NCI-H748 treated with DMSO at 0.1 percent for 48 hours (cell line): ENCODE measurements around the gene HDAC4.

Source experiments
- DNase-seq: peaks from one replicate; lab custom pipeline; 2025; lab: John Stamatoyannopoulos, UW

HDAC4 gene

DNA sequence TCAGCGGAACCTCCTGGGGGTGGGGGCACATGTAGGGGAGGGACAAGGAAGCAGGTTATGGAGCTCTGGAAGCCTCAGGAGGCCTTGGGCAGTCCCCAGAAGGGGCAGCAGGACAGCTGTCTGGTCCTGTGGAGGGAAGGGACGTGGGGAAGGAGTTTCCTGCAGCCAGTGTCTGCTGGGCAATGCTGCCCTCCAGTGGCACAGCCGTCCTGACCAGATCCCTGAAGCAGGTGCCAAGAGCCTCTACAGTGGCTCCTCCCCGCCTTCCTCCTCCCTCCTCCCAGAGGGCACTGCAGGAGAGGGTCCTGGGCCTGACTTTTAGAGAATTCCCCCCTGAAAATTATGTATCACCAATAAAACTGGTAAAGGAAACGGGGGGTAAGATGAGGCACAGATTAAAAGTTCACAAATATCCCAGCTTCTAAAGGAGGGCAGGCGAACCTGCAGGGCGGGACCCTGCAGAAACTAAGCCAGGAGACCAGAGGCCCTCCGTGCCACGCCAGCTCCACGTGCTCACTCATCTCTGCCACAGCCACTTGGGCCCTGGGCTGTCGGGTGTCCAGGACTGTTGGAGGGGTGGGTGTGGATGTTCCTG lies 294.4 kb downstream of the HDAC4 start:
- DNase-seq = peak; percentile 10

GRCh38 chr2:239105234-239105633 lies 295.6 kb downstream of the HDAC4 start:
- no peak for DNase-seq

GRCh38 chr2:239104800-239105199 lies 296.0 kb downstream of the HDAC4 start:
- no peak for DNase-seq

GRCh38 chr2:239103125-239104098 lies 297.4 kb downstream of the HDAC4 start:
- DNase-seq = no peak

- no peak for DNase-seq
Observed at GRCh38 chr2:239102266-239102665, 298.6 kb downstream of the HDAC4 start.

GRCh38 chr2:239101807-239102206 lies 299.0 kb downstream of the HDAC4 start:
- no peak for DNase-seq

DNA sequence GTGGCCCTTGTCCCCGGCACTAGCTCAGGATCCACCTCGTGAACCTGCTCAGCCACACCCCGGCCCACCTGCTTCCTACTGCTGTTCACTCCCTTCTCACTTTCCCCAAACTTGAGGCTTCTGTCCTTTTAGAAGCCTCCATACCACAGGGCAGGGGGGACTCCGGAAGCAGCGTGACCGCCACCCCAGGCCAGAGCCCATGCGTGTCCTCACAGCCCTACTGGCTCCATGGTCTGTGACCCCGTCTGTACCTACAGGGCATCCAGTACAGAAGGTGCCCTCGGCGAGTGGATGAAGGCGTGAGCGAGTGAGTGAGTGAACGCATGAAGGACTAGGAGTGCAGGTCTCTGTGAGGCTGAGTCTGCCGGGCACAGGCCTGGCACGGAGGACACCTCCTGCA lies 299.7 kb downstream of the HDAC4 start:
- no peak for DNase-seq

DNA sequence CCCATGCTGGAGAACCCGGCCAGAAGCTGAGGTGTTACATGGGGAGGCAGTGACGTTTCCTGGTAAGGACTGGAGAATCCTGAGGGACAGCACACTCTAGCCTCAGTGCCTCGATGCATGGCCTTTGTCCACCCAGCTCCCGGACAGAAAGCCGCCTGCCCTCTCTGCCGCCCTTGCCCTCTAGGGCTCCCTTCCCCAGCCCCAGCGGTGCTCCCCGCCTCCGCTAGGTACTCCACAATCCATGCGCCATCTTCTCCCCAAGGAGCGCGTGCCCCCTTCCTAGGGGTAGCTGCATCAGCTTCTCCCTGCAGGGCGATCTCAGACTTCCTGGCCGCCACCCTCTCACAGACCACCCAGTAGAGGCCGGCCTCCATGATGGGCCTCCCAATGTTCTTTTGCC lies 301.3 kb downstream of the HDAC4 start:
- no peak for DNase-seq

- DNase-seq = no peak
Observed at GRCh38 chr2:239098288-239098970, 302.4 kb downstream of the HDAC4 start.

GRCh38 chr2:239097428-239097696 lies 303.5 kb downstream of the HDAC4 start:
- no peak for DNase-seq

DNA sequence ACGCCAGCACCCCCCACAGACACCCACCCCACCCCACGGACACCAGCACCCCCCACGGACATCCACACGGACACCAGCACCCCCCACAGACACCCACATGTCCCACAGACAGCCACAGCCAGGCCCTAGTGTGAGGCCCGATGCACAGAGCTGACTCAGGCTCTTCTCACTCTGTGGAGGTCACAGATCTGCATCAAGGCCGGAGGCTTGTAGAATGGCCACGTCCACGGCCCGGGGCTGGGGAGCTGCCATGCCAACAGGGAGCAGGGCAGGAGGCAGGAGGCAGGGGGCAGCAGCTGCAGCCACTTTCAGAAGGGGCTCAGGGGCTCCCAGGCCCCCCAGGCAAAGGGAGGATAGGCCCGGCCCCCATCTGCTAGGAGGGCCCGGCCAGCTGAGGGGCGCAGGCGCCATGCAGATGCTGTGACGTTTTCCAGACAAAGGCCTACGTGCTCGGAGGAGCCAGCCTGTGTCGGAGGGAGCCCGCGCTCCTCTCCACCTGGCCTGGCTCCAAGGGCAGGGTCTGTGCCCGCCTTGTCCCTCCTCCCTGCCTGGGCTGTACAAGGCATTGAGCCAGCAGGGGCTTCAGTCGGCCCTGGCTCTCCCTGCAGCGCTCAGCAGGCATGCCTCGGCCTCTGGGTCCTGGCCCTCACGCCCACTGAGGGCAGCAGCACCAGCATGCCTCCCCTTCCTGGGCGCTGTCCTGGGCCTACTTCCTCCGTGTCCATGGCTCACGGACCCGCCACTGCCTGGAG lies 304.0 kb downstream of the HDAC4 start:
- no peak for DNase-seq

- no peak for DNase-seq
Observed at GRCh38 chr2:239095460-239096081, 305.2 kb downstream of the HDAC4 start.

GRCh38 chr2:239094867-239095266 lies 306.0 kb downstream of the HDAC4 start:
- DNase-seq = no peak

GRCh38 chr2:239093952-239094351 lies 306.9 kb downstream of the HDAC4 start:
- no peak for DNase-seq

- DNase-seq = no peak
Observed at GRCh38 chr2:239093542-239093941, 307.3 kb downstream of the HDAC4 start.

DNA sequence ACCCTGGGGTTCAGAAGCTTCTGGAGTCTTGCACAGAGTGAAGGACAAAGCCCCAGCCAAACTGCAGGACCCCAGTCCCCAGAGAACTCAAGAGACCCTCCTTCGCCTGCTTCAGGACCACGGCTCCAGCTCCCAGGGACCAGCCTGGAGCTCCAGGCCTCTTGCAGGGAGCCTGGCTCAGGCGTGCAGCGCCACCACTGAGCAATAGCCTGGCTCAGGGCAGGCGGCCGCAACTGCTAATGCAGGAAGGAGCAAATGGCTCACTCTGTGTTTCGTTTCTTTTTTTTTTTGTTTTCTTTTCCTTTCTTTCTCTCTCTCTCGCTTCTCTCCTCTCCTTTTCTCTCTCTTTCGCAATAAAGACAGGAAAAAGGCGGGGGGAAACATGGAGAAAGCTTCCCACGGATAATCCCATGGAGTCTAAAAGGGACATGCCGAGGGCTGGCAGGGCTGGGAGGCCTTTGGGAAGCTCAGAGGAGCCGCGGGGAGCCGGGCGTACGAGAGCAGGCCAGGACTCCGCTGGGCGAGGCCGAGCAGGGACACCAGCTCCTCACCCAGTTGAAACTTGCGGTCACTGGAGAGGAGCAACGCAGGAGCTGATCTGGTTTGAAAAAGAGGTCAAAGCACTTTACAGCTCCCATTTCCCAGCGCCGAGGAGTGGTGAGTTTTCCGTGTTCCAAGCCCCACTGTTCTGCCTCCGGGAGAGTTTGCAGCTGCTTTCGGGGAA lies 308.1 kb downstream of the HDAC4 start:
- no peak for DNase-seq

DNA sequence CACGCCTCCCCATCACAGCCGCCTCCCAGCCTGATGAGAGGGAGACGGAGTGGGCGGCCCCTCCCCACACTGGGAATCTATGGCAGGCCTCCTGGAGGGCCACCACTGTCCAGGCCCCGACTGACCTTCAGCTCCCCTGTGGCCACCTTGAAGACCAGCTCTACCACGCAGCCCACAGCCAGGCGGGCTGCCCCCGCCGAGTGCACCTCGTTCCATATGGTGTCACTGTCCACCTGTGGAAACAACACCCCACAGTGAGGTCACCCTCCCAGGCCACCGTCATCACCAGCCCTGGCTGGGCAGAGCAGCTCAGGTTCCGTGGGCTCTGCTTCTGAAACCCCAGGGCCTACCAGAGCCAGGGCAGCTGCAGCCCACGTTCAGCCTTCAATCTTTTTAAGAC lies 310.9 kb downstream of the HDAC4 start:
- no peak for DNase-seq

- no peak for DNase-seq
Observed at GRCh38 chr2:239087046-239087710, 313.6 kb downstream of the HDAC4 start.

GRCh38 chr2:239086325-239087020 lies 314.3 kb downstream of the HDAC4 start:
- DNase-seq = no peak
